A549 (cell line): ENCODE measurements around the gene DUOX1. TPM values are rescaled to one million over a fixed set of nuclear protein-coding genes. Genes with fewer than 3 reads are reported as not detected.

Experiments used
- ATAC-seq, 2 experiments: fragments of 200-7000 bp in 1 of 2; fragments of >200 bp in 1 of 2; cut with Nextera tagmentation in 1 of 2; cut with Tn5 transposase in 1 of 2; 3 replicates each; pipeline versions ENCODE4 v1.8.0 to v1.9.1; 2018 to 2020; ENCODE audit warnings: mild to moderate bottlenecking in 1 of 2, moderate library complexity in 1 of 2
- CTCF ChIA-PET: fragments of 300-600 bp; sonication (Branson Sonifier 250); formaldehyde crosslinking; extraction: SDS; loops from one replicate; lab custom pipeline; 2021; ENCODE audit warnings: antibody characterized with exemption, inconsistent platforms; lab: Yijun Ruan, JAX
- POLR2A ChIA-PET: fragments of 350-600 bp; formaldehyde crosslinking; extraction: SDS; loops from one replicate; lab custom pipeline; 2021; ENCODE audit warnings: antibody characterized with exemption, inconsistent platforms; lab: Yijun Ruan, JAX
- DNase-seq, 2 experiments: peaks; one replicate each; pipeline versions ENCODE4 v3.0.0 to v3.0.0-alpha.2; 2011 to 2016; ENCODE audit warnings: low read depth in 1 of 2, low spot score in 1 of 2
- FAIRE-seq: peaks from 2 replicates; lab custom pipeline; 2011; peaks lifted over from hg19 to GRCh38; lab: Jason Lieb, UNC
- H3K27ac ChIP-seq, 2 experiments: fragments of >200 bp; sonication (Bioruptor Twin); formaldehyde crosslinking; 3 replicates each; pipeline ENCODE4 v1.5.1; 2016 to 2017
- H3K4me1 ChIP-seq: fragments of >200 bp; sonication (Bioruptor Twin); formaldehyde crosslinking; 3 replicates; pipeline ENCODE4 v1.6.1; 2016
- H3K4me2 ChIP-seq: fragments of >200 bp; sonication (Bioruptor Twin); formaldehyde crosslinking; 3 replicates; pipeline ENCODE4 v1.6.1; 2016
- H3K4me3 ChIP-seq: fragments of >200 bp; sonication (Bioruptor Twin); formaldehyde crosslinking; 3 replicates; pipeline ENCODE4 v1.5.1; 2016
- H3K9me3 ChIP-seq: fragments of >200 bp; sonication (Bioruptor Twin); formaldehyde crosslinking; 3 replicates; pipeline ENCODE4 v1.6.1; 2016
- CEBPB ChIP-seq, 2 experiments: fragments of >200 bp in 1 of 2; sonication (Bioruptor Twin) in 1 of 2; formaldehyde crosslinking in 1 of 2; IDR thresholded peaks; 2 replicates each; pipeline ENCODE4 v1.6.1; 2012 to 2016
- CHD2 ChIP-seq: fragments of 150-350 bp; IDR thresholded peaks from 2 replicates; pipeline ENCODE4 v1.6.1; 2014; ENCODE audit warnings: low read length; ENCODE audit not compliant: partially characterized antibody
- CHD4 ChIP-seq: fragments of 200-600 bp; sonication (generic); IDR thresholded peaks from 2 replicates; pipeline ENCODE4 v1.6.1; 2016; ENCODE audit warnings: antibody characterized with exemption, mild to moderate bottlenecking, borderline replicate concordance
- CTCF ChIP-seq: fragments of >200 bp; sonication (Bioruptor Twin); formaldehyde crosslinking; IDR thresholded peaks from 3 replicates; pipeline ENCODE4 v1.5.1; 2016
- EHF ChIP-seq: fragments of 250-450 bp; sonication (Bioruptor Pico); IDR thresholded peaks from 2 replicates; pipeline ENCODE4 v1.5.0; 2020; ENCODE audit warnings: mild to moderate bottlenecking
- EHMT2 ChIP-seq: fragments of 200-600 bp; sonication (generic); IDR thresholded peaks from 2 replicates; pipeline ENCODE4 v1.6.1; 2016; ENCODE audit warnings: antibody characterized with exemption, low read depth, mild to moderate bottlenecking, moderate library complexity
- EP300 ChIP-seq, 2 experiments: fragments of >200 bp; sonication (Bioruptor Twin); formaldehyde crosslinking; IDR thresholded peaks; 2 replicates in 1 of 2; 3 replicates in 1 of 2; pipeline ENCODE4 v1.6.1; 2016 to 2017
- ESRRA ChIP-seq: fragments of 150-350 bp; IDR thresholded peaks from 2 replicates; pipeline ENCODE4 v1.6.1; 2014; ENCODE audit warnings: mild to moderate bottlenecking, low read length, borderline replicate concordance
- FOSL2 ChIP-seq, 2 experiments: fragments of 450-650 bp in 1 of 2; fragments of >200 bp in 1 of 2; sonication (Bioruptor Twin) in 1 of 2; formaldehyde crosslinking; IDR thresholded peaks; 2 replicates each; pipeline versions ENCODE4 v1.5.0 to v1.6.1; 2016 to 2020; ENCODE audit warnings: mild to moderate bottlenecking in 1 of 2, moderate library complexity in 1 of 2
- HEYL ChIP-seq: fragments of 250-450 bp; sonication (Bioruptor Pico); IDR thresholded peaks from 2 replicates; pipeline ENCODE4 v1.8.0; 2021; ENCODE audit warnings: mild to moderate bottlenecking, moderate library complexity
- HOXA7 ChIP-seq: fragments of 250-450 bp; sonication (Bioruptor Pico); IDR thresholded peaks from 2 replicates; pipeline ENCODE4 v1.5.0; 2020; ENCODE audit warnings: mild to moderate bottlenecking, moderate library complexity
- HOXB5 ChIP-seq: fragments of 250-450 bp; sonication (Bioruptor Pico); IDR thresholded peaks from 2 replicates; pipeline ENCODE4 v1.5.0; 2020; ENCODE audit warnings: mild to moderate bottlenecking, moderate library complexity
- JUN ChIP-seq, 2 experiments: fragments of >200 bp; sonication (Bioruptor Twin); formaldehyde crosslinking; IDR thresholded peaks; 2 replicates in 1 of 2; 3 replicates in 1 of 2; pipeline ENCODE4 v1.6.1; 2016 to 2017
- JUNB ChIP-seq: fragments of >200 bp; sonication (Bioruptor Twin); formaldehyde crosslinking; IDR thresholded peaks from 2 replicates; pipeline ENCODE4 v1.6.1; 2016
- KDM1A ChIP-seq: fragments of 200-600 bp; sonication (generic); IDR thresholded peaks from 2 replicates; pipeline ENCODE4 v1.6.1; 2016; ENCODE audit warnings: low read depth, mild to moderate bottlenecking
- KDM5A ChIP-seq: fragments of 200-600 bp; sonication (generic); IDR thresholded peaks from 2 replicates; pipeline ENCODE4 v1.6.1; 2016; ENCODE audit warnings: antibody characterized with exemption, mild to moderate bottlenecking
- MAFK ChIP-seq: fragments of 450-650 bp; IDR thresholded peaks from 2 replicates; pipeline ENCODE4 v1.6.1; 2014; ENCODE audit not compliant: partially characterized antibody
- MAZ ChIP-seq: fragments of 150-350 bp; IDR thresholded peaks from 2 replicates; pipeline ENCODE4 v1.6.1; 2014; ENCODE audit warnings: antibody characterized with exemption, low read depth, low read length, borderline replicate concordance
- POLR2AphosphoS2 ChIP-seq: conservative IDR thresholded peaks from 2 replicates; pipeline ENCODE4 v1.6.1; 2012; ENCODE audit warnings: low read length, improper control_type of control experiment, inconsistent platforms
- RARB ChIP-seq: fragments of 250-450 bp; sonication (Bioruptor Pico); IDR thresholded peaks from 2 replicates; pipeline ENCODE4 v1.8.0; 2021; ENCODE audit warnings: mild to moderate bottlenecking, moderate library complexity
- RCOR1 ChIP-seq: fragments of 150-350 bp; IDR thresholded peaks from 2 replicates; pipeline ENCODE4 v1.6.1; 2014; ENCODE audit warnings: antibody characterized with exemption, low read length, low read depth
- REST ChIP-seq: fragments of 200-600 bp; sonication (generic); IDR thresholded peaks from 2 replicates; pipeline ENCODE4 v1.6.1; 2016; ENCODE audit warnings: antibody characterized with exemption, mild to moderate bottlenecking, moderate library complexity
- SMC3 ChIP-seq: fragments of >200 bp; sonication (Bioruptor Twin); formaldehyde crosslinking; IDR thresholded peaks from 3 replicates; pipeline ENCODE4 v1.6.1; 2018; ENCODE audit warnings: inconsistent platforms
- WGBS: methylation state at CpG from one replicate; pipeline ENCODE4 v1.1.6; 2017; ENCODE audit errors: missing lambda C conversion rate; 5-methylcytosine and 5-hydroxymethylcytosine counted together
- polyA plus RNA-seq, 4 experiments: library from polyadenylated mRNA; depleted of rRNA in 3 of 4; stranded (reverse); fragments of >200 nt; fragmentation: RNase III in 1 of 4; extraction: RNeasy Plus Mini Kit Qiagen cat#74134 plus additional on column Dnase treatment in 1 of 4; gene quantifications; 2 replicates in 3 of 4; 3 replicates in 1 of 4; pipeline ENCODE4 v1.2.3, GENCODE V29; 2011 to 2017

DUOX1 gene
- polyA plus RNA-seq, 2 of the 4 experiments (the other 2 are of a cell fraction), result not detected

GRCh38 chr15:45121020-45121419 is 8.8 kb upstream of the DUOX1 start:
- H3K4me2 ChIP-seq, result no peak overlapping the region
- no peak for TF ChIP-seq JUNB
- no peak for TF ChIP-seq ESRRA
- TF ChIP-seq HEYL, result no peak
- no peak for TF ChIP-seq CEBPB (IDR thresholded peaks at IDR 0.05)
- TF ChIP-seq MAZ, result no peak
- no peak for TF ChIP-seq KDM5A
- TF ChIP-seq, all 56 proteins: peak for 0
- ChIA-PET POLR2A (no interaction called here), CTCF (interaction anchor here (0.5 to 1.3 kb wide), 4 partner anchors 11 to 619 kb away, joined by 3 read pairs; no protein-coding TSS in a partner anchor)
- 96% methylated on average over 3 of the region's 3 CpGs for WGBS
- DNase-seq (no peak), FAIRE-seq (no peak), ATAC-seq (no peak)
- Histone ChIP-seq H3K4me1 (peaks cover 13% of the 10 kb centered on the region), H3K4me3 (no peak overlapping the region), H3K27ac (peak overlapping the region in 1 of 2 experiments; percentile 74; a peak in 1 of 6 replicates), H3K9me3 (no peaks in the 10 kb centered on the region)

GRCh38 chr15:45121706-45122417 is 7.9 kb upstream of the DUOX1 start:
- TF ChIP-seq FOSL2 (IDR thresholded peaks at IDR 0.05) (no peak), FOSL2 (CRISPR knock-in tag; IDR thresholded peaks at IDR 0.05) (0 out of 2 replicates have a peak, but pooled peaks have one; percentile 11), CHD4 (no peak)
- ChIA-PET CTCF (interaction anchor here (1.2 to 1.9 kb wide), 3 partner anchors 9 to 41 kb away, joined by 3 to 9 read pairs (median 4); no protein-coding TSS in a partner anchor), POLR2A (interaction anchor here (0.7 kb wide), 1 partner anchor 150 kb away, joined by 3 read pairs; no protein-coding TSS in a partner anchor)
- Histone ChIP-seq H3K27ac (peak overlapping the region; percentile 56 to 74; a peak in 3 of 6 replicates), H3K4me2 (peak overlapping the region; percentile 60), H3K9me3 (no peaks in the 10 kb centered on the region), H3K4me1 (peaks cover 13% of the 10 kb centered on the region), H3K4me3 (no peak overlapping the region)
- WGBS, result 29% methylated on average over 8 of the region's 9 CpGs
- peak; percentile 26 to 60 for DNase-seq
- peak; percentile 55 to 69; a peak in 4 of 6 replicates for ATAC-seq
- FAIRE-seq, result no peak

GRCh38 chr15:45122719-45123118 is 7.1 kb upstream of the DUOX1 start:
- 80% methylated on average over 5 of the region's 7 CpGs for WGBS
- Histone ChIP-seq H3K9me3 (no peaks in the 10 kb centered on the region), H3K4me1 (peaks cover 13% of the 10 kb centered on the region), H3K4me2 (peak overlapping the region; percentile 60; the same call in 1 of the 3 replicates), H3K4me3 (no peak overlapping the region), H3K27ac (peak overlapping the region; percentile 40 to 74; a peak in 2 of 6 replicates)
- no peak for DNase-seq
- TF ChIP-seq SMC3 (no peak), POLR2AphosphoS2 (no peak), HOXA7 (CRISPR knock-in tag) (no peak), MAFK (no peak), CTCF (no peak), RCOR1 (no peak), KDM1A (no peak), EHMT2 (no peak), REST (no peak), JUN (IDR thresholded peaks at IDR 0.05) (no peak), JUNB (no peak), EP300 (IDR thresholded peaks at IDR 0.05) (no peak), HOXB5 (CRISPR knock-in tag) (no peak), EHF (CRISPR knock-in tag) (no peak), CEBPB (IDR thresholded peaks at IDR 0.05) (no peak), CHD2 (no peak), RARB (CRISPR knock-in tag) (no peak)
- no peak for ATAC-seq
- ChIA-PET CTCF (interaction anchor here (1.2 to 1.9 kb wide), 5 partner anchors 8 to 307 kb away, joined by 3 to 9 read pairs (median 4); no protein-coding TSS in a partner anchor), POLR2A (interaction anchor here (0.7 kb wide), 1 partner anchor 151 kb away, joined by 3 read pairs; no protein-coding TSS in a partner anchor)
- FAIRE-seq, result no peak
